ENCODE results near the gene RIPK4.

- no peak for TF ChIP-seq EZH2 (IDR thresholded peaks at IDR 0.05; ENCODE audit: borderline replicate concordance, insufficient read depth, low read length, poor library complexity, severe bottlenecking)
- TF ChIP-seq CTCF (IDR thresholded peaks at IDR 0.05; ENCODE audit: poor library complexity, severe bottlenecking): no peak
- no peak for TF ChIP-seq RAD21 (conservative IDR thresholded peaks at IDR 0.05)
- no peak for TF ChIP-seq POLR2AphosphoS5 (IDR thresholded peaks at IDR 0.05)
- no peak for TF ChIP-seq EP300 (conservative IDR thresholded peaks at IDR 0.05; ENCODE audit: poor library complexity, severe bottlenecking)
- TF ChIP-seq TAF1 (IDR thresholded peaks at IDR 0.05; ENCODE audit: low read depth): no peak
- TF ChIP-seq MXI1 (conservative IDR thresholded peaks at IDR 0.05; ENCODE audit: poor library complexity, severe bottlenecking): no peak
- TF ChIP-seq REST (IDR thresholded peaks at IDR 0.05; ENCODE audit: borderline replicate concordance): no peak
- no peak for TF ChIP-seq SMC3 (conservative IDR thresholded peaks at IDR 0.05; ENCODE audit: poor library complexity)
Observed at GRCh38 chr21:41750532-41751151, 16.2 kb downstream of the RIPK4 start.
